GM19239 (cell line): Measurements from ENCODE around the gene ANTXR2.
"Not testable (repeated sequence)": the region's sequence is repeated elsewhere in the genome, so short reads cannot be mapped to it uniquely, and the experiment has no call there.

Source experiments
- DNase-seq: peaks from one replicate; pipeline ENCODE4 v3.0.0; 2011; ENCODE audit warnings: low spot score; ENCODE audit not compliant: insufficient read length
- FAIRE-seq: peaks from 2 replicates; lab custom pipeline; 2011; peaks lifted over from hg19 to GRCh38; lab: Jason Lieb, UNC

ANTXR2 gene

DNA sequence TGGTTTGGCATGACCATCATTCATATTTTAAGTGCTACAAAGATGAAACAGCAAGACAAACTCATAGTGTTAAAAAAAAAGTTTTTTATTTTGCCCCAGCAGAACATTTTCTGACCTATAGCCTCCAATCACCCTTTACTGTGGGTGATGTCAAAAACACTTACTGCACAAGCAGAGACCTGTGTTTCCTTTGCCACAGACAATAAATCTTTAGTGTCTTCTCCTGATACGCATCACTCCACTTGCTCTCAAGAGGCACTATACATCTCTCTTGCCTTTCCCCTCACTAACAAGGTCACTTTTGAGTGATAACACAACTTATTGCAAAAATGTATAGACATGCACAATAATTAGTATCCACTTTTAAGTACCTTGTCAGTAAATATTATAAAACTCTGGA, 125.6 kb downstream of the ANTXR2 start:
- FAIRE-seq (peak; percentile 26), DNase-seq (no peak)

DNA sequence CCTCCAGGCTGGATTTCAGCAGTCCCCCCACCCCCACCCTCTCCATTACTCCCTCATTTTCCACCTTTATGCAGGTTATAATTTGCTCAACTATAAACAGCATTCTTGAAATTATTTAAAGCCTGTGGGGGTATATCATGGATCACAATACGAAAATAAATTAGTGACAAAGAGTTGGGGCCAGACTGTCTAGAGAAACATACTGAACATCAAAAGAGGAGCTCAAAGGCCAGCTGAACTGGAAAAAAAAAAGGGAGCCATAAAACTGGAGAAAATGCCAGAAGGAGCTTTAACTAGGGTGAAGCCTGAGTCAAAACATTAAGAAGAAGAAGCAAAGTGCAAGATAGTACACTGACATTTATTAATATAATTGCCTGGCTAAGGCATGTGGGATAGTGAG, 137.8 kb downstream of the ANTXR2 start:
- DNase-seq, result no peak

DNA sequence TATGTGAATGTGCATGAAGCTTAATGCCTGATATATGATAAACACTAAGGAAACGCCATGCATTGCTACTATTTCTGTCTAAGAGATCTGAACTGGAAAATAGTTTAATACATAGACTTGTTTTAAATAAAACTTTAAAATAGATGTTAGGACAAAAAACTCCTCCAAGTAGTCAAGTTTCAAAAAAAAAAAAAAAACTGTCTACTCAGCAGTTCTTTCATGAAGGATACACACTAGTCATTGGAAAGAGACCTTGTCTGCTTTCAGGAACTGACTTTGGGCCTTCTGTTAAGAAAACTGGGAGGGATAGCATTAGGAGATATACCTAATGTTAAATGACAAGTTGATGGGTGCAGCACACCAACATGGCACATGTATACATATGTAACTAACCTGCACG, 138.4 kb downstream of the ANTXR2 start:
- FAIRE-seq (no peak), DNase-seq (no peak)

More for the DNA sequence above, 137.8 kb downstream of the ANTXR2 start:
- no peak for FAIRE-seq

DNA sequence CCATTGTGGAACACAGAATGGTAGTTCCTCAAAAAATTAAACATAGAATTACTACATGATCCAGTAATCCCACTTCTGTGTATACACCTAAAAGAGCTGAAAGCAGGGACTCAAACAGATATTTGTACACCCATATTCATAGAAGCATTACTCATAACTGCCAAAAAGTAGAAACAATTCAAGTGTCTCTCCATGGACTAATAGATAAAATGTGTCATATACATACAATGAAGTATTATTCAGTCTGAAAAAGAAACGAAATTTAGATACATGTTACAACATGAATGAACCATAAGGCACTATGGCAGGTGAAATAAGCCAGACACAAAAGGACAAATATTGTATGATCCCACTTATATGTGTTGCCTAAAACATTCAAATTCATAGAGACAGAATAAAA, 145.1 kb downstream of the ANTXR2 start:
- FAIRE-seq (no peak), DNase-seq (no peak)

DNA sequence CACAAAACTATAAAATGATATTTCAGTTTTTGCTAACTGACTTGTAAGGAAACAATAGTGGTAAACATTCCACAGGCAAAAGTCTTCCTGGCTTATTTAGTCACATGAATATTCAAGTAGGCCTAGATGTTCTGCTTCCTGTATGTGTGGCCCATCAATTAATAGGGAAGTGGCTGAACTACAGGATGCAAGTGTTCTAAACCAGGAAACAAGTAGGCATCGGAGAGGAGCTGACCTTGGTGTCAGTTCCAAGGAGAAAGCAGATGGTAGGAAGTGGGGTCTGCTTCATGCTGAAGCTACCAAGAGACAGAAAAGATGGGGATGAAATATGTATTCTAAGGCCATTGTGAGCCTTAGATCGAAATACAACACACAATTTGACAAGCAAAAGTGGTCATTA, 149.7 kb downstream of the ANTXR2 start:
- FAIRE-seq (no peak), DNase-seq (no peak)

DNA sequence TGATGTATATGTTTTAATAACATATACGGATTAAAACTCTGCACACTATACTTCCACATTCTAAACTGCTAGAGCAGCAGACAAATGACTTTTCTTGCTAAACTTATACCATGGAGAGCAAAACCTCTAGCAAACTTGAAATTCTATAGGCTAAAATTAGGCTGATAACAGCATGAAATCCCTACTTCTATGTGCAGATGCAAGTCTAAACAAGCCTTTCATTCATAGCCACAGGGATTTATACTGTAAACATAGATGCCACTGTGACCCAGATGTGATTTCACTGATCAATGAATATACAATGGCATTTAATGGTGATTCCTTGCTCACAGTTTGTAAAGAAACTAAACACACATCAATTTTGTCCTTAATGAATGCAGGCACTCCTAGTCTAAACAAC, 151.0 kb downstream of the ANTXR2 start:
- no peak for FAIRE-seq
- no peak for DNase-seq

DNA sequence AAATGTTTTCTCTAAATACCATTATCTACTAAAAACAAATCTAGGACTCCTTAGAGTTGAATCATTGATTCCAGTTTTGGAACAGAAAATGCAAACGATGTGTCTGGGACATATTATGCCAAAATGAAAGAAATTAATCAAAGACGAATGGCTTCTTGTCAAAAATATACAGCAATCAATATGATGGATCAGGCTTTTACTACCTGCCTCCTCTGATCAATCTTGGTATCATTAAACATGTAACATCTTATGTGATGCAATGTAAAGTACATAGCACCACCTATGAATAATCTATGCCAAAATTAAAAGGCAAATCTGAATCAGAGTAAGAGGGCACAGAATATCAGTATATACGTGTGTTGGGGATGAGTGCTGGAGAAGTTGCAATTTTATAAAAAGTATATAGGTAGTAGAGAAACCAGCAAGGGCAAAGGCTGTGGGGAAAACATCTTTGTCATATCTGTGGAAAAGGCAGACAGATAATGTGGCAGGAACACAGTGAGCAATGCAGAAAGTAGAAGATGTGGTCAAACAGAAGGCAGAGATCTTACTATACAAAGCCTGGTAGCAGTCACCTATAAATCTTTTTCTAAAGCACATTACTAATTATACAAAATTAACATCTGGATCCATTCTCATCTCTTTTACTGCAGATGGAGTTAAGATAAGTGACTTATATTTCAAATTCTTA, 152.7 kb downstream of the ANTXR2 start:
- no peak for FAIRE-seq
- DNase-seq, result no peak

DNA sequence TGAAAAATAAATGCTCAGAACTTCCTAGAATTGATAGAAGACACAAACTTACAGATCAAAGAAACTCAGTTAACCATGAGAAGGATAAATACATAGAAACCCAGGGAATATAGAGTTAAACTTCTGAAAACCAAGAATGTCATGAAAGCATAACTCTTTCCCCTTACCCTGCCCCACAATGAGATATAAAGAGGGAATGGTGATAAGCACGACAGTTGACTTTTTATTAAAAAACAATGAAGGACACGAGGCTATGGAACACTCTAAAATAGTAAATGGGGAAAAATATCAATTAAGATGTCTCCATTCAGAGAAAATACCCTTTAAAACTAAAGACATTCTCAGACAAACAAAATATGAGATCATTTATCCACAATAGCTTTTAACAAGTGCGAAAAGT, 154.7 kb downstream of the ANTXR2 start:
- FAIRE-seq (no peak), DNase-seq (no peak)

DNA sequence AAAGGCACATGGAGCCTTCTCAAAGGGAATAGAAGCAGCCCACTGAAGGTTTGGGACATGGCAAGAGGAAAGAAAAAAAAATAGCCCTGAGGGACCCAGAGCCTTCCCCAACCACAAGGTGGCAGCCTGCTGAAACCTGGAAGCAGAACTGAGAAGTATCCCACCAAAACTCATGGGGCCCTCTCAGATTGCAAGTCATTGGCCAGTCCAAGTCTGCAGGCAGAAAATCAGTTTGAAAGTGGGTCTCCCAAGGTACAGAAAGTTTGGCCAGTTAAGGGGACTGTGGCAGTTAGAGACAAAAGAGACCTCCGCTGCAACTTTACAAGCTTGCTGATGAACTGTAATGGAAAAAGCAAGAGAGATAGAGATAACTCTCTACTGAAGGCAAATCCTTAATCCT, 155.8 kb downstream of the ANTXR2 start:
- FAIRE-seq (peak; percentile 79), DNase-seq (peak; percentile 7)

DNA sequence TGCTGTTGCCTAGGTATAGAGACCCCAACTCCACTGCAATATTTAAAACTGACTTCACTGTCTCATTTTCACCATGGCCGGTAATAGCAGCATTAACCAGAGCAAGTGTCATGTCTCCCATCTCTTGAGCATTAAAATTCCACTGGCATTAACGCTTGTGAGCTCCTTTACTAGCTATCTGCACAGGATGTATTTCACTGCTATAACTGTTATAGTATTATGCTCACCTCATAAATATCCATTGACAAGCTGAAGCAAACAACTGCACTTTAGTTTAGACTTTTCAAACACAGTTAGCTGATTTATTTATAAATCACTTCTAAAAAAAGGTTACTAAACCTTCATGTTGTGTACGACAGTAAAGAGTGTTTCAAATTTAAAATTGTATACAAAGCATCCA, 157.8 kb downstream of the ANTXR2 start:
- DNase-seq (no peak), FAIRE-seq (no peak)

DNA sequence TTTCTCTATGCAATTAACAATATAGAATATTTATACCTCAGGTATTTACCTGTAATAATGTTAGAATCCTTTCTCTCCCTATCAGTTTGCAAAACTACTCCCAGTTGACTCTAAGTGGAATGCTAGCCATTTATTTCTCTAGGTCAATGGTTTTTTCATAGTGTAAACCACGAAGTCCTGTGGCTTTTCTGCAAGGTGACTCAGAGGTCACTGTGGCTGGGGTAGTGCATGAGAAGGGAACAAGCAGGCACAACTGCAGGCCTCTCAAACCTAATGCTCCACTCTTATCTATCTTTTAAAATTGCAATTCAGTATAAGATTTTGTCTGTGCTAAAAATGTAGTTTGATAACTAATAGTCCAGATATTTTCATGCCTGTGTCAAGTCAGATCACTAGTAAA, 159.4 kb downstream of the ANTXR2 start:
- FAIRE-seq, result no peak
- no peak for DNase-seq

DNA sequence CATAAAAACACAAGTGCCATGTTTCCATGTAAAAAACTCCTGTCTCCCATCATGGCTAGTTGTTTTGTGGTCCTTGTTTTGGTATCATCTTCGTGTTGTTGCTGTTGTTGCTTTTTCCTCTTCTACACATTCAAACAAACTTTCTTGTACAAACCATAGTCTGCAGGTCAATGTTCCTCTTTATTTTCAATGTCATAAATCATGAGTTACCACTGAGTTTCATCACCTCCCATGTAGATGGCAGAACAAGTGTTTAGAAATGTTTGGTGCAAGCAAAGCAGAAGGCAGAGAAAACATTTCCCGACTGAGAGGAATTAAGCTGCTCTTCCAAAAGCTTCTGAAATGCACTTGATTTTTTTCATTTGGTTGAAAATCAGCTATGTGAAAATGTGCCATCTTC, 166.0 kb downstream of the ANTXR2 start:
- DNase-seq, result no peak
- FAIRE-seq, result no peak

DNA sequence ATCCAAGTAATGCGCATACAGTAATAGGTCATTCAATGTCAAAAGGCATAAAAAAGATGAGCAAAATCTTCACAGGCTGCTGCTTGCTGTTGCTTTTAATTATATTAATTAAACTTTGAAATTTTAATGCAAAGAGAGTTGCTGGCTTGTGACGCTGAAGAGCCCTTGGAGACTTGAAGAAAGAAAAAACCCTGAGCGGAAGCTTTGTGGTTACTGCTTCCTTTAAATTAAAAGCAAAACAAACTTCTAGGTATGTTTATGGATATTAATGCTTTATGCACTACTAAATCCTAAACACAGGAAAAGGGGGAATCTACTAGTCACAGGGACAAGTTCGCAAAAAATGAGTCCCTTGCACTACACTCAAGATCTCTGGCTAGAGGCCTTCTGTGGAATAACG, 166.7 kb downstream of the ANTXR2 start:
- DNase-seq (no peak), FAIRE-seq (no peak)

DNA sequence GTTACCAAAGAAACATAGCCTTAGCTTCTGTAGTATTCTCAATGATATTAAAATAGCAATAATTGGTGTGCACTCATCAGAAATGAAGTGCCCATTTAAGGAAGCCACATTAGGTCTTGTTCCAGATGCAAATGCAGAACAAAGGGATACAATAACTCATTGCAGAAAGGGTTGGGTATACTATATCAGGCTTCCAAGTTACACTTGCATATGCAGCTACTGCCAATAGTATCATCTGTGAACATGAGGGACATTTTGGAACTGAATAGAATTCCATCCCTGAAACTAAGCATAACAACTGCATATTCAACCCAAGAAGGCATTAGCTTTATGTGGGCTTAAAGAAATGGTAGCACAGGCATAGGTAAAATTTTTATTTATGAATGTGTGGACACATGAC, 167.8 kb downstream of the ANTXR2 start:
- DNase-seq (no peak), FAIRE-seq (no peak)

DNA sequence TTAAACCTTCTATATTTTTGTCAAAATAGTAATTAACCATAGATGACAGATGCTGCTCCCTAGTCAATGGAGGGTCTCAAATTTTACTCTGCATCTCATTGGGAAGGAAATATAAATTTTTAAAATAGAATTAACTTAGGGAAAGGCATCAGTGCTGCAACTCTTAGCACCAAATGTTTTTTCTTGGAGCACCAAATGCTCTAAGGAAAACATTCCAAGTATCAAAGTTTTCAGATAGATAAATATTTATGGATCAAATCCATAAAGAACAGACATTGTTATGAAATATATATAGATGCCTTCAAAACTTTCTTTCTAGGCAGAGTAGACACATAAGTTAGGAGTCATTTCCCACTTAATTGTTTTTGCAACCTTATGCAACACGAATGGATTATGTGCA, 168.7 kb downstream of the ANTXR2 start:
- FAIRE-seq (no peak), DNase-seq (no peak)

DNA sequence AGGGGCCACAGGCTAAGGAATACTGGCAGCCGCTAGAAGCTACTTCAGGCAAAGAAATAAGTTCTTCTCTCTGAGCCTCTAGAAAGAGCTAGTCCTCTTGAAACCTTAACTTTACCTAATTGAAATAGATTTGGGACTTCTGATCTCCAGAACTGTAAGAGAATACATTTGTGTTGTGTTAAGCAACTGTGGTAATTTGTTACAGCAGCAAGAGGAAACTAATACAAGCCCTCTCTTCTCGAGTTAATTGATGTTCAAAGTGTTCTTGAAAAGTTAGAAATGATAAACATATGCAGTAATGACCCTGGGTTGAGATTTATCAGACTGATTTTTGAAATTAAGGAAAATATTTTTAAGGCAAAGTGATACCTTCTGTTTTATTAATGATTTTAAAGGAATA, 172.8 kb downstream of the ANTXR2 start:
- no peak for FAIRE-seq

DNA sequence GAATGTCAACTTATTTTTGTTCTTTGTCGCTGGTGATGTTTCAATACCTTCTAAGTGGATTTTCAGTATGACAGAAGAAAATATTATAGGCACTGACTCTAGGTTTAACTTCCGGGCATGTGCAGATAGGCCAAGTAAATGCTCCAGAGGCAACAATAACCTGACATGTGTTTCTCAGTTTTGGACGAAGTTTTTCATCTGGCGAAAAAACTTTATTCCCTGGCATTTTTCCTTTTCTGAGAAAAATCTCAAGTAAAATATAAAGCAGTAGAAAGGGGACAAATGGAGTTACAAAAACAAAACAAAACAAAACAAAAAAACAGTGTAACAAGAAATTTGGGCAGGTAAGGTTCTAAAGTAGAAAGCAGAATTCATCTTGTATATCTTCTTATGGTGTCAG, 173.5 kb downstream of the ANTXR2 start:
- no peak for FAIRE-seq
- DNase-seq, result no peak

More for the DNA sequence above, 172.8 kb downstream of the ANTXR2 start:
- DNase-seq, result no peak

DNA sequence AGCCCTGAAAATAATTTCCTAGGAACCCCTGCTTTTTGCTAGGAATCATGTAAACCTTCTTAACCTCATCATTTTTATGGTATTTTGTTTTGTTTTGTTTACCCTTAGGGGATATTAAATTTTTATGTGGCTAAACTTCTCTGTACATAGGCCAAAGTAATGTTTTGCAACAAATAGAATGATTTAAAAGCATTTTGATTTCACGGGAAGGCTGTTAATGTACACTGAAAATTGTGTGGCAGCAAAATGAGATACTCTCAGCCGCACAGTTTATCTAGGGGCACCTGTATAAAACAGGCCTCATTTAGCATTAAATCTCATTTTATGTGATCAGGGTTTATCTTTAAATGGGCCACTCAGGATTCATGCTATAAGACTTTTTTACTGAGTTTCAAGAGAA, 175.0 kb downstream of the ANTXR2 start:
- DNase-seq (no peak), FAIRE-seq (no peak)

DNA sequence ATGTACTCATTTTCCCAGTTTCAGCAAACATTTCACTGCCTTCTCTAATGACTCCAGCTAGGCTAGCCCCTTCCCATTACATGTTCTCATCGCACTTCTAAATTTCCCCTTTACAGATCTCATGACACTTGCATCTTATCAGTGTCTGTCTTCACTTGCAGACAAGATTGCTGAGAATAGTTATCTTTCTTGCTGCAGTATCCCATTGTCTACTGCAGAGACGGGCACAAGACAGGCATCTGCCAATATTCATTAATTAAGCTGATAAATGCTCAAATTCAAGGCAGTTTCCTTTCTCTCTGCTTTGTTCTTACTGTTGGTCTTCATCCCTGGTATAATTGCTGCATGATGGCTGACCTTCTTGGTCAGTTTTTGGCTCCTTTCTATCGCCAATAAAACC, 175.9 kb downstream of the ANTXR2 start:
- DNase-seq (no peak), FAIRE-seq (no peak)

DNA sequence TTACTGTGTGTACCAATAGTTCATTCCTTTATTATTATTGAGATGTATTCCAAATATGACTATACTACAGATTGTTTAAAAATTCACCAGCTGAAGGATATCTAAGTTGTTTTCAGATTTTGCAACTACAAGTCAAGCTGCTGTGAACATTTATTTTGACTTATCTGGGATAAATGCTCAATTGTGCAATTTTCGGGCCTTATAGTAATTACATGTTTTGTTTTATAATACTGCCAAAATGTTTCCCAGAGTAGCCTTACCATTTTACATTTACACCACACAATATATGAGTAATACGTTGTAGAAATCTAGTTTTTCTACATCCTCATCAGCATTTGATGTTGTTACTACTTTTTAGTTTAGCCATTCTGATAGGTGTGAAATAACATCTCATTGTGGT, 179.6 kb downstream of the ANTXR2 start:
- FAIRE-seq (no peak), DNase-seq (no peak)

DNA sequence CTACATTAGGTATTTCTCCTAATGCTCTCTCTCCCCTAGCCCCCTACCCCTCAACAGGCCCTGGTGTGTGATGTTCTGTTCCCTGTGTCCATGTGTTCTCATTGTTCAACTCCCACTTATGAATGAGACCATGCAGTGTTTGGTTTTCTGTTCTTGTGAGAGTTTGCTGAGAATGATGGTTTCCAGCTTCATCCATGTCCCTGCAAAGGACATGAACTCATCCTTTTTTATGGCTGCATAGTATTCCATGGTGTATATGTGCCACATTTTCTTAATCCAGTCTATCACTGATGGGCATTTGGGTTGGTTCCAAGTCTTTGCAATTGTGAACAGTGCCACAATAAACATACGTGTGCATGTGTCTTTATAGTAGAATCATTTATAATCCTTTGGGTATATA, 184.0 kb downstream of the ANTXR2 start:
- FAIRE-seq, DNase-seq: not testable (repeated sequence)

DNA sequence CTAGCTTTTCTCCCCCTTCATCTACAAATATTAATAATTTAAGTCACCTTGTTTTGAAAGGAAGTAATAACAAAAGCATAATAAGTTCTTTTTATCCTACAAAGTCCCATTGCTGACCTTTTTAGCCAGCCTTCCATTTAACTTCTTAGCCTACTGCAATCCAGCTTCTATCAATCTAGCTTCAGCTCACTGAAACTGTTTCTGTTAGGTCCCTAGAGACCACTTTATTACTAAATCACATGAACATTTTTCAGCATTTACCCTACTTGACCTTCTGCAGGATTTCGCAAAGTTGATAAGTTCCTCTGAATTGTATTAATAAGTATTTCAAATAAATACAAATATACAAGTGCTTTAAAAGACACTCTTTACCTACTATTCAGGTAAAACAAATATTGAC, 186.5 kb downstream of the ANTXR2 start:
- no peak for FAIRE-seq

DNA sequence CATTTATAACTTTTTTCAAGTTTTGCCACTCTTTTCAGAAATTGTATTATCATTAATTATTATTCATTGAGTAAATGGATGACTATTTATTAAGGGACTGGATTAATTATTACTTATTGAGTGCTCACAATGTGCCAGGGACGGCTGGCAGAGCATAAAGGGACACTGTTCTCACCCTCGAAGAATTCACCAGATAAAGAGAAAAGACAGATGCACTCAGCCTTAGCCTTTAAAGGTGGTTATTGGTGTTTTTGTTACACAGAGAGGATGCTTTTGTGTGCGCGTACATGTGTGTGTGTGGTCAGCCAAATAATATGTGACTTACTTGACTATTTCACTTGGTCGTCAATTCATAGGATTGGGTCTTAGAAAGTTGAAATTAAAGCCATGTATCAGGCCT, 187.0 kb downstream of the ANTXR2 start:
- DNase-seq, result no peak
- FAIRE-seq, result no peak

More for the DNA sequence above, 186.5 kb downstream of the ANTXR2 start:
- no peak for DNase-seq
